GM20000 (cell line): ENCODE measurements around the gene COL4A2.

Source experiments
- DNase-seq: peaks from one replicate; pipeline ENCODE4 v3.0.0; 2012; ENCODE audit warnings: low spot score
- CTCF ChIP-seq: IDR thresholded peaks from 2 replicates; pipeline ENCODE4 v1.5.1; 2012; ENCODE audit warnings: mild to moderate bottlenecking, control low read depth; ENCODE audit errors: extremely low read depth, missing control alignments

Gene COL4A2

GRCh38 chr13:110521946-110522345, 214.9 kb downstream of the COL4A2 start:
- DNase-seq, result no peak
- no peak for TF ChIP-seq CTCF

GRCh38 chr13:110522721-110523120, 215.6 kb downstream of the COL4A2 start:
- no peak for TF ChIP-seq CTCF
- no peak for DNase-seq

- TF ChIP-seq CTCF, result no peak
- no peak for DNase-seq
Measured at GRCh38 chr13:110523180-110523579, 216.1 kb downstream of the COL4A2 start.

GRCh38 chr13:110523838-110524540, 216.9 kb downstream of the COL4A2 start:
- TF ChIP-seq CTCF, result no peak

GRCh38 chr13:110524541-110525257, 217.6 kb downstream of the COL4A2 start:
- DNase-seq, result no peak
- TF ChIP-seq CTCF, result no peak

More at GRCh38 chr13:110523838-110524540, 216.9 kb downstream of the COL4A2 start:
- DNase-seq, result no peak

- peak; percentile 58 for DNase-seq
- TF ChIP-seq CTCF, result no peak
Measured at GRCh38 chr13:110525328-110526319, 218.5 kb downstream of the COL4A2 start.
